ENCODE measurements around the gene ADAMTS15.

ADAMTS15 gene

GRCh38 chr11:130514316-130514715 lies 65.9 kb downstream of the ADAMTS15 start:
- DNase-seq (ENCODE audit: low spot score): no peak

- no peak for DNase-seq (ENCODE audit: low spot score)
These were observed 66.4 kb downstream of the ADAMTS15 start for GRCh38 chr11:130514851-130515250.

DNA sequence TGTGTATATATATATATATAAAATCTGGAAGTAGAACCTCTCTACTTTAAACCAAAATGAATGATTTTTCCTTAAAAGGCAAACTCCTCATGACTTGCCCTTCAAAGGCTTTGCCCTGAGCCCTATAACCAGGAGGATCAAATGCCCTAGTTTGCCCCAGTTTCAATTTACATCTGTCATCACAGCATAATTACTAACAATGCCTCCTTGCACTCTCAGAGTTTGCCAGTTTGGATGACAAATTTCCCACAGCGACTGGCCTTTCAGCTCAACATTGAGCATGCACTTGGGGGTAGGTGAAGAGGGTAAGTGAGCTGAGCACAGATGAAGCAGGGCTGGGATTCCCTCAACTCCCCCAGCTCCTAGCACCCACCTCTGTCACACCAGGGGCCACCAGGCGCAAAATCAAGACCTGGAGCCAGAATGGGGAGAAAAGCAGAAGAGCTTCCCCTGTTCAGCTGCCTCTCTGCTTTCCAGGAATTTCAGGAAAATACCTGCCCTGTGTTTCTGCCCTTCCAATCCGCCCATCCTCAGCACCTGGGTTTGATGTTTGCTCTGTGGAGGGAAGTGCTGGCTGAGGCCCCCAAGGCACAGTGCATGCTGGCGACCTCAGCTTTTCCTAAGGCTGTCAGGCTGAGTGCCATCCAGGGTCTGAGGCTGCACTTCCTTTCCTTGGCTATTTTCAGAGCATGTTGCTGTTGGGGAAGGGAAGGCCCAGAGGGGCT lies 67.5 kb downstream of the ADAMTS15 start:
- no peak for DNase-seq (ENCODE audit: low spot score)

- no peak for DNase-seq (ENCODE audit: low spot score)
These were observed 68.4 kb downstream of the ADAMTS15 start for GRCh38 chr11:130516554-130517505.

GRCh38 chr11:130518164-130518680 lies 69.8 kb downstream of the ADAMTS15 start:
- DNase-seq (ENCODE audit: low spot score): no peak

DNA sequence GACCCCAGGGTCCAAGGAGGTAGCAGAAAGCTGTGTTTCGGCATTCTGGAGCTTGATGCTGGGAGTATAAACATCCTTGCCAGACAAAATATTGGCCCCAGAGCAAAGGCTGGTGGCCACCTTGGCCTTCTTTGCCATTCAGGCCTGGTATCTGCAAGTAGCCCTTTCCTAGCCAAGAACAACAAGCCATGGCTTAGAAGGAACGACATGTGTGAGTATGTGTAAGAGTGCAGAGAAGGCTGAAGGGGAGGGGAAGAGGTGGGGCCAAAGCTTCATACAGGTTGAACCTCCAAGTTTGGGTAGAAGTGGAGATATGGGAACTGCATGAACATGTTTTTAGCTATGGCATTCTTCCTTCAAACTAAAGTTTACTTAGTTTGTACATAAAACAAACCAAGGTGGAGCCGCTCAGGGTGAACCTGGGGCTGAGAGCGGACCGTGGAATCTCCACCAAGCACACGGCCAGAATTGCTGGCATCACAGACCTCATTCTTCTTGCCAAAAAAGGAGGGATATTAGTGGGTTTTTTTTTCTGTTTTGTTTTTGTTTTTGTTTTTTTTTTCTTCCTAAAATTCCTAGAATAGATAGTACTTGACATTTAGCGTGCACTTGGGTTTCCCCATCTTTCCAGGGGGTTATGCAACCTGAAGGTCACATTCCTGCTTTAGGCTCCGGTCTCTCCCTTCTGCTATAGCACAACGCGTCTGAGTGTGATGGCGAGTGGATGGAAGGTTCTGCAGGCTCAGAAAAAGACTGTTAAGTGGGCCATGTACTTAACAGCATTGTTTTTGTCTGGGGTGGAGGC lies 70.9 kb downstream of the ADAMTS15 start:
- no peak for DNase-seq (ENCODE audit: low spot score)

GRCh38 chr11:130520271-130520671 lies 71.8 kb downstream of the ADAMTS15 start:
- no peak for DNase-seq (ENCODE audit: low spot score)

DNA sequence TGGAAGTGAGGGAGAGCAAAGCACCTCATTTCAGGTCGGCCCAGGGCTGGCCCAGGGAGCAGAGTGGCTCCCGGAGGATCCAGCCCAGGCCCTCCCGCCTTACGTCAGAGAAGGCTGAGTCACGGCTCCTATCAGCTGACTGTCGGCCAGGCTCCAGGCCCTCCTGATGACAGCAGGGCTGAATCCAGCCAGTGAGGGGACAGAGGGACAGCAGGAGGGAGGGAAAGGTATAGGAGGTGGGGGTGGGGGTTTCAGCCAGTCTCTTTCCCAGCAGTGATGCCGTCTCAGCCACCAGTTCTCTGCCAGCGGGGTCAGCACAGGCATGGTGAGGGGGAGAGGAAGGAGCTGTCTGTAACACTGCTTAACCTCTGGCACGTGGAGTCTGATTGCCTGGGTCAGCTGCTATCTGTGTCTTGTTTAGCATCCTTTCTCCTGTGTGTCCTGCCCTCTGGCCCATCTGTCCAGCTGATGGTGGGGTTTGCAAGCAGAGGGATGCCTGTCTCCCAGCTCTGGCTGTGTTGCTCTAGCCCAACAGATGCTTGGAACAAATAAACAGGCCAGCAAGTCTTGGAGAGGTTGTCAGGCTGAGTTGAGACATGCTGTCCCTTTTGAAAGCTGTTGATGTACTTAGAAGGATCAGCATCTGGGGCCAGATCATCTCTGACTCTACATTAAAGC lies 74.0 kb downstream of the ADAMTS15 start:
- DNase-seq (ENCODE audit: low spot score): no peak

GRCh38 chr11:130523166-130523565 lies 74.7 kb downstream of the ADAMTS15 start:
- DNase-seq (ENCODE audit: low spot score): no peak

GRCh38 chr11:130523609-130524008 lies 75.2 kb downstream of the ADAMTS15 start:
- no peak for DNase-seq (ENCODE audit: low spot score)

DNA sequence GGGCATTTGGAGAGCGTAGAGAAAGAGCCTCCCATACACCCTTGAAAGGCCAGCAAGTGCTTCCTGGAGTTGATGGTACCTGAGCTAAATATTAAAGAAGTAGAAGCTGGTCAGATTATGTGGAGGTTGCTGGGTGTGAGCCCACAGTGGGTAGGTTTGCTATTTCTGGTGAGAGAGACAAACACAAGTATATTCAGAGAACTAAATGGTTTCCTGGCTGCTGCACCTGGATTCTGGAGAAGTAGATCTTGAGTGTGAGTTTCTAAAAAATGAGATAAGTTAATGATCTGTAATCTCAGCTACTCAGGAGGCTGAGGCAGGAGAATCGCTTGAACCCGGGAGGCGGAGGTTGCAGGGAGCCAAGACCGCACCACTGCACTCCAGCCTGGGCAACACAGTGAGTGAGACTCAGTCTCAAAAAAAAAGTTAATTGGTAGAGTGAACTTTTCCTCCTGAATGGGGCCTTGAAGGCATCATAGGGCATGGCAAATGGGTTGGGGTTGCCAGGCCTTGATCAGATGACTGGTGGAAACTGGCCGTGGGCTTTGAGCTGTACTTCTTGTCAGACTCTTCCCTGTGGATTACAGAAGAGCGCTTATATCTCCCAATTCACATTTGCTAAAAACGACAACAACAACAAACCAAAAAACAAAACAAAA lies 75.8 kb downstream of the ADAMTS15 start:
- DNase-seq (ENCODE audit: low spot score): no peak

- no peak for DNase-seq (ENCODE audit: low spot score)
These were observed 76.9 kb downstream of the ADAMTS15 start for GRCh38 chr11:130525307-130525706.

Measured in germinal center (tissue), 1 donor.